CD4-positive, alpha-beta T cell treated with Interleukin-4 for 1 hour (primary cell): ENCODE measurements around the gene F12.

Experiments used
- DNase-seq, 2 donors: peaks; one replicate each; pipeline ENCODE4 v3.0.0-alpha.2; 2020 to 2022

F12 gene

DNA sequence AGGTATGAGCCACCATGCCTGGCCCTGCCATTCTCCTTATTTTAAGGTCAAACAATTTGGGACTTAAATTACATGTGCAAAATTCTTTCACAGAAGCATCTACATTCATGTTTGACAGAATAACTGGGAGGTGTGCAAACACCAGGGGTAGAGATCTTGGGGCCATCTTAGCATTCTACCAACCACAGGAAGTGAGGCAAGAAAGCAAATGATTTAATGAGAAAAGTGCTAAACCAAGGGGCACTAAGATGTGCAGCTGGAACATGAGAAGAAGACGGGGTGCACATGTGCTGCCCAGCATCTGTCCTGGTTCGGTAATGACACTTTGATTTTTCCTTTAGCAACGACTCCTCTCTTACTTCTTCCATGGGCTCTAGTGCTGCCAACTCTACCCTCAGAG, 1.2 kb upstream of the F12 start:
- no peak for DNase-seq

DNA sequence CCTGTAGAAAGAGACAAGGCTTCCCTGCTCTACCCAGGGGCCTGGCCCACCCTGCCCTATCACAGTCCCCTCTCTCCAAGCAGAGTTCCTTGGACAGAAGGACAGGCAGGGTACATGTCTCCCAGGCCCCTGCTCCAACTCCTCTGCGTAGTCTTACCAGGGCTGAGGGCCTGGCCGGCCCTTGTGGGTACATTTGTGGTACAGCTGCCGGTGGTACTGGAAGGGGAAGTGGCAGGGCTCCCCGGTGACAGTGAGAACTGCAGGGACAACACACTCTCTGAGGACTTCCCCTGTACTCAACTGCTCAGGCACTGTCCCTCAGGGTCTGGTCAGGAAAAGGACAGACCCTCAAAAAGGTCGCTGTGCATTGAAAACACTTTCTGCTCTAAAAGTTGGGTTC, 3.6 kb downstream of the F12 start:
- peak in 1 of 2 donors; percentile 73 for DNase-seq

DNA sequence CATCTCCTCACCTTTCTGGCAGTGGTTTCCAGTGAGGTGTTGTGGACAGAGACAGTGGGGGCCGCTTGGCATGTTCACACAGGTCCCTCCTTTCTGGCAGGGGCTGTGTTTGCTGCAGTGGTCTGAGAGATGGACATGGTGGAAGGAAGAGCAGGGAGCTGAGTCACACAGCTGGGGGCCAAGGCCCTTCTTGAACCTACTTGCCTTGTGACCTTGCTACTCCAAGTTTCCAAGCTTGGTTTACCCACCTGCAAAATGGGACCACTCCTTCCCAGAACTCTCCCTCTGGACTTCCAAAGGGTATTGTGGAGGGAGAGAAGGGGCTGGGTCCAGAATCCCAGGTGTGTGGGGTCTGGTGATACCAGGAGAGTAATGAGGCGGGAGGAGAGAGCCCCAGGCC, 4.1 kb downstream of the F12 start:
- DNase-seq, result no peak

DNA sequence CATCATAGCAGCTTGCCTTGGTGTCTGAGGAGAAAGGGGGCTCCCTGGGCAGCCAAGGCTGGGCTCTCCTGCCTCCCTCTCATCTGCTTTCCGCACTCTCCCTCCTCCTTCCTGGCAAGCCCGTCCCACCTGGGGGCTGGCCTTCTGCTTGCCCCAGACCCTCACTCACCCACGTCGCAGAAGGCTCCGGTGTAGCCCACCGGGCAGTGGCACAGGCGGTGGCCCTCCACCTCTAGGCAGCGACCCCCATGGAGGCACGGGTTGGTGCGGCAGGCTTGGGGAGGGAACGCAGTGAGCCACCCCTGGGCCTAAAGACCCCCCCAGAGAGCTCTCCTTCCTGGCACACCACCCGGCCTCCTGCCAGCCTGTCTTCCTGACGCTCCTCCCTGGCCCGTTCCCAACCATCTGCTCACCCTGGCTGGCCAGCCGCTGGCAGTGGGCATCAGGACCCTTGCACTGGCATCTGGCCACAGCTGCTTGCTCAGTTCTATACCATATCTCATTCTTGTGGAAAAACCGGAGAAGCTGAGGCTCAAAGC, 4.7 kb downstream of the F12 start:
- no peak for DNase-seq

DNA sequence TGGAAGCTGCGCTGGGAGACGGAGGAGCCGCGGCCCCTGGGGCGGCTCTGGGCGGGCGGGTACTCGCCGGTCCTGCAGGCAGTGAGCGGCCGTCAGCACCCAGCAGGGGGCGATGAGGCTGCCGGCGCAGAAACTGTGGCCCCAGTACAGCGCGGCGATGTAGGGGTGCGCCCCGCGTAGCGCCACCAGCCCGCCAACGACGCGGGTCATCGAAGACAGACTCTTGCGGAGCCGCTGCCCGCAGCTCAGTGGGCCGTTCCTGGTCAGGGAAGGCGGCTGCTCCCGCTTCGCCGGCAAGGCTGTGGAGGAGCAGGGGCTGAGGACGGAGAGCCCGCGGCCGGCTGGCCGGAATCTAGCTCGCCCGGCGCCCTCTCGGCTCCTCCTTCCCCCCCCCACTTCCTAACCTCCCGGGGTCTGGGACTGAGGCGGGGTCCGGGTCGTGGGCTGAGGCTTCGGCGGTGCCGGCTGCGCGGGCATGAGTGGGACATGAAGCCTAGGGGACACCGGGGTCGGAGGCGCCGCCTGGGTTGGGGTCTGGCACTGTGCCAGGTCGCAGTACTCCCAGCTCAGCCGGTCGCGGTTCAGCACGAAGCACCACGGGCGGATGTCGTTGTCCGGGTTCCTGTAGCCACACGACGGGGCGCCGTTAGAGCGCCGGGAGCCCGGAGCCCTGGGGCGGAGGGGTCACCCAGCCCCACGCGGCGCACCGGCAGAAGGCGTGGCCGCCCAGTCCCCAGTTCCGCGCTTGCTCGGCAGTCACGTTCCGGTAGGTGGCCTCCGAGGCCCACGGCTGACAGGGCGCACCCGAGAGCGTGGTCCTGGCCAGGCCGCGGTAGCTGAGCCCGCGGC, 5.3 kb downstream of the F12 start:
- DNase-seq, result peak; percentile 90 to 91

DNA sequence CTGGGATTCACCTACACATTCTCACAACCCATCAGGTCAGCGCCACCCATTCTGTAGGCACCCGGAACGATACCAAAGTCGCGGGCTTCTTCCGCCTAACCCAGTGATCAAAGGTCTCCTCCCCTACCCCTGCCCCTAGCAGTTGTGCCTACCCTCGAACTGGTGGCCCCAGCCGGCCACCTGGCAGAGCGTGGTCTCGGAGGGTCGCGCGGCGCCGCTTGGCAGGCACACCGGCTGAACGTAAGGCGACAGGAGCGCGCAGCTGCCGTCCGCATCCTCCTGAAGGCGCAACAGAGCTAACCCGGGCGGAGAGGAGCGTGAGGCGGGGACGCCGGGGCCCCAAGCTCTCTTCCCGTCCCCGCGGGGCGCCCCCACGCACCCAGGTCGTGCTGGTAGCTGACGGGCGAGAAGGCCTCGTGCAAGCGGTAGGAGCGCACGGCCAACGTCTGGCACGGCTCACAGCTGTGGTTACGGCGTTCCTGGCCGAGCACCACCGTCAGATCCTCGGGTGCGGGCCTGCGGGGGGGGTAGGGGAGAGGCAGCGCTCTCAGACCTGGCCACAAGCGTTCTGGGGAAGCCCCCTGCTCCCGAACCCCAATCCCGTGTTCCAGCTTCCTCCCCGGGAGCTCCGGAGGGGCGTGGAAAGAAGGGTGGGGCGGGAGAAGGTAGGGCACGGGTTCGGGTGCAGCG, 6.1 kb downstream of the F12 start:
- DNase-seq, result peak; percentile 59 to 64

DNA sequence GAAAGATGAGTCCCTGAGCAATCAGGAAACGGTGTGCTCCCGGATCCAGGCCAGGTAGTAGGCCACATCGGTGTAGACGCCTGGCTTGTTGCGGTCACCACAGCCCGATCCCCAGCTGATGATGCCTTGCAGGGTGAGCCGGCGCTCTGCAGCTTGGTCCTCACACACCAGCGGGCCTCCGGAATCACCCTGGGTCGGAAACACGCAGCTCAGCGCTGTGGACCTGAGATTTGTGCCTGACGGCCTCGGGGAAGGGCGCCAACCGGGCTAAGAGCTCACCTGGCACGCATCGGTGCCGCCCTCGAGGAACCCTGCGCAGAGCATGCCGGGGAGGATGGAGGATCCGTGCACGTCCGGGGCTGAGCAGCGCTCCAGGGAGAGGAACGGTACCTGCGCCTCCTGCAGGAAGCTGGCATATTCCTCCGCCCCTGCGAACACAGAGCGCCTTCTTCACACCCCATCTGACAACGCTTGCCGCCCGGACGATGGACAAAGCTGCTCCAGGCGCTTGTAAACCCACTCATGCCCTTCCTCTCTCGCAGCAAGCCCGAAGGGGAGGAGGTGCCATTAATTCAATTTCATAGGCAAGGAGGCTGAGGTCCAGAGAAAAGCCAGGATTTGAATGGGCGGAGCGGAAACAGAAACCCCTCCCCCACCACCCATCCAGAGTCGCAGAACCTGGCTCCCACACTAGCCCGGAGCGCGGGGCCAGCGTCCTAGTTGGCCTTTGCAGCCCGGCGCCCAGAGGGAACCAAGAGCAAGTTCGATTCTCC, 6.9 kb downstream of the F12 start:
- DNase-seq, result peak; percentile 68 to 74

DNA sequence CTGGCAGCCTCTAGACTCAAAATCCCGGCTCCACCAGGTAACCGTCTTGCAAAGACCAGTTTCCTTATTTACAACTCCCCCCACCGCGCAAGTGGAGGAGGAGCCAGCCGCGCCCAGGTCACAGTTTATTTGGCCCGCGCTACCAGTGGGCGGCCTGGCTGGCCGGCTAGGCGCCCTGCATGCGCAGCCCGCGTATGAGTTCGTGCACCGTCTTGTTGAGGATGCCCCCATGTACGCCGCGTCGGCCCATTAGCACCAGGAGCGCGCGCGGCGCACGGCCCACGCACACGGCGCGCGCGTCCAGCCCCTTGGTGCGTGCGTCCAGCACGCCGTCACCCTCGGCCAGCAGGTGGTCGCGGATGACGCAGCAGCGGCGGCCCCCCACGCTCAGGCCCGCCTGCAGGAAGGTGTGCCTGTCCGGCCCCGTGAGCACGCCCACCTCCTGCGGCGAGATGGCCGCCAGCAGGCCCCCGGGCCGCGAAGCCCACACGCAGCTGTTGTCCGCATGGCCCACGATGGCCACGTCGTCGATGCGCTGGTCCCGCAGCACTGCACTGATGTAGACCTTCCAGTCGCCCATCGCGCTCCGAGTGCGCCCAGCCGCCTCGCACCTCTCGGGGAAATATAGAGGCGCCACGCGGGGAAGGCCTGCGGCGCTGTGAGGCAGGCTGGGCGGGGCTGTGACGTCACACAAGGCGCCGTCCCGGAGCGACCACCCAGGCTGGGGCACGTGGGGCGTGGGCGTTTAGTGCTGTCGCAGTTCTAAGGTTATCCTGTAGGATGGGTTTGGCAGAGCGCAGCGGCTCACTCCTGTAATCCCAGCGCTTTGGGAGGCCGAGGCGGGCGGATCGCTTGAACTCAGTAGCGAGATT, 9.1 kb downstream of the F12 start, which contains the start of gene PFN3:
Gene PFN3, minus strand, starts transcription at position 665 of the 872 bp plus-strand sequence. Its CDS starts 85 bp downstream, at position 580.
- no peak for DNase-seq

DNA sequence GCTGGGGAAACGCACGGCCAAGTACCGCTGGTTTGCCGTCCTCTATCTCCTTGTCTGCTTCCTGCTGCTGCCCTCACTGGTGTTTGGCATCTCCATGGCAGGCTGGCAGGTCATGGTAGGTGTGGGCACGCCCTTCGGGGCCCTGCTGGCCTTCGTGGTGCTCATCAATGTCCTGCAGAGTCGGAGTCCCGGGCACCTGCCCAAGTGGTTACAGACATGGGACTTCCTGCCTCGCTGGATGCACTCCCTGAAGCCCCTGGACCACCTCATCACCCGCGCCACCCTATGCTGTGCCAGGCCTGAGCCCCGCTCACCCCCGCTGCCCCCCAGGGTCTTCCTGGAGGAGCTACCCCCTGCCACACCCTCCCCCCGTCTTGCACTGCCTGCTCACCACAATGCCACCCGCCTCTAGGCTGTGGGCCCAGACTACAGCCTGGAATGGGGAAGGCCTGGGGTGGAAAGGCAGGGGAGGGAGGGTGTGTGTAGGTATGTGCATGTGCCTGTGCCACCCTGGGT, 11.4 kb downstream of the F12 start:
- no peak for DNase-seq

DNA sequence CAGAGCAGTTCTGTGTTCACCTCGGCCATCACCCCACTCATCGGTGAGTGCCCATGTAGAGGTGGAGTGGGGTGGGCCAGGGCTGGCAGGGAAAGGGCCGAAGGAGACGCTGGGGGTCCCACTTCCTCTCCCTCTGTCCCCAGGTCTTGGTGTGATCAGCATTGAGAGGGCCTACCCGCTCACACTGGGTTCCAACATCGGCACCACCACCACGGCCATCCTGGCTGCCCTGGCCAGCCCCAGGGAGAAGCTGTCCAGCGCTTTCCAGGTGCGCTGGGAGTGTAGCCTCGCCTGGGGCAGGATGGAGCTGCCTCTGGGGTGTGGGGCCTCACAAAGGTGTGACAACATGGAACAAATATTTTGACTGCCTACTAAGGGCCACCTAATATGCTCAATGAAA, 12.6 kb downstream of the F12 start:
- DNase-seq, result no peak

DNA sequence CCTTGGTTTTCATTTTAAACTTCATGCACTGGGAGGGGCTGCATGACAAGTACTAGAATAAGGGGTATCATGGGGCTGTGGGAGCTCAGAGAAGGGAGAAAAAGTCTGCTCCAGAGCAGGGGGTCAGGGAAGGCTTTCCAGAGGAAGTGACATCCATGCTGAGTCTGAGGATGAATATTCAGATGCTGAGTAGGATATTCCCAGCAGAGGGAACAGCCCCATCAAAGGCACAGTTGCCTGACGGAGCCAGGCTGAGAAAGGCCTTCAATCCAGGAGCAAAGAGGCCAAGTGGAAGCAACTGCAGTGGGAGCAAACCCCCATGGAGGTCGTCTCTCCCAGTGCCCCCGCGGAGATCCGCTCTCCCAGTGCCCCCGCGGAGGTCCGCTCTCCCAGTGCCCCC, 13.3 kb downstream of the F12 start:
- no peak for DNase-seq

DNA sequence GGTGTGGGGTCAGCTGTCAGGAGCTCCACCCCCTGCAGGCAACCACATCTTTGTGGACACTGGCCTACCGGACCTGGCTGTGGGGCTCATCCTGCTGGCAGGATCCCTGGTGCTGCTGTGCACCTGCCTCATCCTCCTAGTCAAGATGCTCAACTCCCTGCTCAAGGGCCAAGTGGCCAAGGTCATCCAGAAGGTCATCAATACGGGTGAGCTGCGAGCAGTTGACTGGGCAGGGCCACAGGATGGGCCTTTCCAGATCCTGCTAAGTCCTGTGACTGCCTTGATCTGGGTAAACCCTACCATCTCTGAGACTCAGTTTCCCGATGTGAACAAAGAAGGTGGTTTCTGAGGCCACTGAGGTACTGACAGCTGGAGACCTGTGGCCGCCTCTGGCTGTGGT, 15.4 kb downstream of the F12 start:
- no peak for DNase-seq

DNA sequence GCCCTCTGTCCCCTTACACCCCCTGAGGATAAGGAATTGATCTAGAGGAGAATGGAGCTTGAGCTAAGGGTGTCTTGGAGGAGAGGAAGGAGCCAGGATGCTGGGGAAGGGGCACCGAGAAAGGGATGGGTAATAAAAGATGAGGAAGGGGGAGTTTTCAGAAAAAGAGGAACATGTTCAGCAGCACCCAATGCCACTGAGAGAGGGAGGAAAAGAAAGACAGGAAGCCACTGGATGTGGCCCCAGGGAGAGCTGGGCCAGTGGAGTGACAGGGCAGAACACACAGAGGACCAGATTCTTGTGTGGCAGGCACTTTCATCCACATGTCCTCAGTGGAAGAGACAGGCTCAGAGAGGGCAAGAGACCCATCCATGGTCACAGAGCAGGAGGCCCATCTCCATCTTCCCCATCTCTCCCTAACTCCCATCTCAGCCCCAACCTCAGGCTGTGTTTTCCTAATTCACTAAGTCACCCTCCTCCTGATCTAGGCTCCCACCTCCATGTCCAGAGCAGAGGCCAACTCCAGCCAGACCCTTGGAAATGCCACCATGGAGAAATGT, 16.1 kb downstream of the F12 start:
- DNase-seq, result no peak

DNA sequence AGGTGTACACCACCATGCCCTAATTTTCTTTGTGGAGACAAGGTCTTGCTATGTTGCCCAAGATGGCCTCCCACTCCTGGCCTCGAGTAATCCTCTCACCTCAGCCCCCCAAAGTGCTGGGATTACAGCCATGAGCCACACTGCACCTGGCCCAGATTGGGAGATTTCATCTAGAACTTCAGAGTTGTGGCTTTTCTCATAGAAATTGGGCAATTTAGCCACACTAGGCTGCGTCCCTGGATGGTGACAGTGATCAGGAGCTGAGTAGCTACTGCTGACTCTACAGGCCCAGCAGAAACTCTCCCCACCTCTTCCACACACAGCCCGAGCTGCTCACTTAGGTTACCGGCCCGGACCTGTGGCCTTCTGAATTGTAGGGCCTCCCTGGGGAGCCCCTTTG, 16.6 kb downstream of the F12 start:
- no peak for DNase-seq

DNA sequence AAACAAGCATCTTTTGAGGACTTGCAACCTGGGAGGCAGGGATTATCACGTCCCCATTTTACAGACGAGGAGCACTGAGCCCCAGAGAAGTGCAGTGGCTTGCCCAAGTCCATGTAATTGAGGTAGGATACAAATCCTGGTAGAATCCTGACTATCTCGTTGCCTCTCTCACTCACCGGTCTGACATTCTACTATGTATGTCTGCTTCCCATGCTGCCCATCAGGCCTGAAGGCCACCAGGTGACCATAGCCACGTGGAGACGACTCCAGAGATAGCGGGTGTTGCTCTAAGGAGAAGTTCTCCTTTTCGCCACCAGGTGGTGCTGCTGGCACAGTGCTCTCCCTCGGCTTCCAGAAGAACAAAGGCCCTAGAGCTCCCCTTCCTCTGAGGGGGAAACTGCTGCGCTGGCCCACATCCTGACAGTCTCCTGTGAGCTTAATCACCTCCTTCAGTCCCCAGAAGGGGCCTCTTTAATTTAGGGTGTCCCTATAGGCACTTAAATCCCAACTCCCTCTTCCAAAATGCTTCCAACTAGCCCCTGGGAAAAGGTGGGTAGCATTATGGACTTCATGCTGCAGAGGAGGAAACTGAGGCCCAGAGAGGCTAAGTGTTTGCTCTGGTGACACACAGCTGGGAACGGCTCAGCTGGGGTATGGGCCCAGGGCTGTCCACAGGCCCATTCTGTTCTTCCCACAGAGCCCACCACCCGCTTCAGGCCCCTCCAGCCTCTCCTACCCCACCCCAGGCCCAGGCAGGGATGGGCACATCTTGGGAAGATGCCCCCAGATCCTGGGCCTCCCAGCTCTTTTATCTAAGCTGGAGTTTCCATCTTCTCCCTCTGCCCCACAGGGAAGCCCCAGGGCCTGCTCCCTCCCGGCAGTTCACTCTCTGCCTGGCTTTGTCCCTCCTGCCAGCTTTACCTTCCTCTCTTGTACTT, 18.7 kb downstream of the F12 start:
- DNase-seq, result peak; percentile 90

DNA sequence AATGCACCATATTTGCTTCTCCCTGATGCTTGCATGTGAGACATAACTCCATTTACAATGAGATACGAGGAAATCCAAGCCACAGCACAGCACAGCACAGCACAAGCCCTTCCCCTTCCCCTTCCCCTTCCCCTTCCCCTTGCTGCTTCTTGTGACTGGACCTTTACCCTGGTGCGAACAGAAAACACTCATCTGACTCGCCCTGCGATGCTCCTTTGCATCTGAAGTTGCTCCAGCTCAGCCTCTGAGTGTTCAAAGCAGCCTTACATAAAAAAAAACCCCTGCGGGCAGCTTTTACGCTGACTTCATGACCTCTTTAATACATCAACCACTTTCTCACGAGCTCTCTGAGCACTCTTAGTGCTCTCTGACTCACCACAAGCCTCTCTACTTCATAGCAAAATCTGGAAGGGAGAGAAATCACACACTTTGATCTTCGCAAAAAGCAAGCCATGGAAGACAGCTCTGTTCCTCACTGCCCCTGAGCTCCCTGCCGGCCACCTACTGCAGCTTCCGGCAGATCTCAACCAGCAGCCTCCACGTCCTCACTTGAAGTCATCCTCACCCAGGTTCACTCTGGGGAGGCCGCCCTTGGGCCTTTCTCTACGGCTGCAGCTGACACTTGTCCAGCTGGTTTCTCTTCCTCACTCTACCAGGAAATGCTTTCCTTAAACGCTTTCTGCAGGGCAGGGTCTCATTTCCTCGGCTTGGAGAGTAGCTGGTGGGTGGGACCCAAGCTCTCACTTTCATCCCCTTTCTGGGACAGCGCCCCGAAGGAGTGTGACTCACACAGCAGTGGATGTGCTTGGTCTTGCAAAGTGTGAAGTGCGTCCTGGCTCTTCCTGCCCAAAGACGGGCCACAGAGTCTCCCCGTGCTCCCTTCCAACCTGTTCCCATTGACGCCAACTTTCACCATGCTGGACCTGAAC, 19.9 kb downstream of the F12 start:
- peak; percentile 60 to 75 for DNase-seq

DNA sequence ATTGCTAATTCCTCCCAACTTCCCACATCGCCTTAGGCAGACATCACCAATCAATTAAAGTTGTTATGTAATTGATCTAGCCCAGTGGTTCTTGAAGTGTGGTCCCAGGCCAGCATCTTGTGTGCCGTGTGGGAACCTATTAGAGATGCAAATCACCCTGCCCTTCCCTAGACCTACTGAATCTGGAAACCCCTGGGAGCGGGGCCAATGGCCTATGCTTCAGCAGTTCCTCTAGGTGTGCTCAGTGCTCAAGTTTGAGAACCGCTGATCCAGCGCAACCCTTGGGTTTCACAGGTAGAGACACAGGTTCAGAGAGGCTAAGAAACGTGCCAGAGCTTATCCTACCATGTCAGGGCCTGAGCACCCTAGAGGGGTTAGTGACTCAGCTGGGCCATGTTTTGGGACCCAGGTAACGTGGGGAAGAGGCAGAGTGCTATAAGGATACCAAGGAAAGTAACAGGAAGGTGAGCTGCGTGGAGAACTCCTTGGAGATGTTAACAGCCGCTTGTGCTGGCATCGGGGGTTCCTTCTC, 20.8 kb downstream of the F12 start:
- DNase-seq, result no peak

DNA sequence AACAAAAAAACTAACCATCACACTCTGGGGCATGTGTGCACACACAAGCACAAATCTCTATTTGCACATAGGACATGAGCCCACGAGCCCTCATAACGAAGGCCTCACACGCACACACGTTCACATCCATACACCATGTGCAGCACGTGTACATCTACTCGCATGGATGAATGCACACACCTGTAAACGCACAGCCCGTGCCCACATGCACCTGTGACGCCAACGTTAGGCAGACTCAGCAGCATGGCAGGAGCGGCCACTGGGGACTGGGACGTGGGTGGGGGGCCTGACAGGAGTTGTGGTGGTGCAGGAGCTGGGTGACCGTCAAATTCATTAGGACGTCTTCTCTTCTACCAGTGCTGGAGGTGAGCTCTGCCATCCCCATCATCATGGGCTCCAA, 22.0 kb downstream of the F12 start:
- no peak for DNase-seq

DNA sequence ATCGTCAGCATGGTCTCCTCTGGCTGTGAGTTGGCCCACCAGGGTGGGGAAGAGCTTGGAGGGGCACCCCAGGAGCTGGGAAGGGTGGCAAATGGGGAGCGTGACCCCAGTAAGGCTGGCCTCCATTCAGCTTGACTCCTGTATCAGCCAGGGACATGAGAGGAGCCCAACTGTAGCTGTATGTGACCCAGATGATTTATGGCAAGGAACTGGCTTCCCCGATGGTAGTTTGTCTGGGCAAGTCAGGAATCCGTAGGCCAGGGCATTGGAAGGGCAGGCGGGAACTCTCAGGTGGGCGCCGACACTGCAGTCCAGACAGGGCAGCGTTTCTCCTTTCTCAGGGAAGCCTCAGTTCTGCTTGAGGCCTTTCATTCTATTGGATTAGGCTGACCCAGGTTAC, 22.8 kb downstream of the F12 start:
- no peak for DNase-seq
